HG03280 (cell line): ENCODE data around the gene EAF2.
"Not testable (repeated sequence)": the region's sequence is repeated elsewhere in the genome, so short reads cannot be mapped to it uniquely, and the experiment has no call there.

Experiments used
- ATAC-seq: cut with Tn5 transposase; IDR thresholded peaks from one replicate; pipeline ENCODE4 v1.9.1; 2021; ENCODE audit warnings: mild to moderate bottlenecking, moderate library complexity; ENCODE audit not compliant: unreplicated experiment

Gene EAF2

DNA sequence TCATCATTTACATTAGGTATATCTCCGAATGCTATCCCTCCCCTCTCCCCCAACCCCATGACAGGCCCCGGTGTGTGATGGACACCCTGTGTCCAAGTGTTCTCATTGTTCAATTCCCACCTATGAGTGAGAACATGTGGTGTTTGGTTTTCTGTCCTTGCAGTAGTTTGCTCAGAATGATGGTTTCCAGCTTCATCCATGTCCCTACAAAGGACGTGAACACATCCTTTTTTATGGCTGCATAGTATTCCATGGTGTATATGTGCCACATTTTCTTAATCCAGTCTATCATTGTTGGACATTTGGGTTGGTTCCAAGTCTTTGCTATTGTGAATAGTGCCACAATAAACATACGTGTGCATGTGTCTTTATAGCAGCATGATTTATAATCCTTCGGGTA lies 22.8 kb downstream of the EAF2 start:
- not testable (repeated sequence) for ATAC-seq

- ATAC-seq: not testable (repeated sequence)
Observed at GRCh38 chr3:121863247-121863646, 28.2 kb downstream of the EAF2 start.

- ATAC-seq: no peak
Observed at GRCh38 chr3:121863801-121864200, 28.8 kb downstream of the EAF2 start.

DNA sequence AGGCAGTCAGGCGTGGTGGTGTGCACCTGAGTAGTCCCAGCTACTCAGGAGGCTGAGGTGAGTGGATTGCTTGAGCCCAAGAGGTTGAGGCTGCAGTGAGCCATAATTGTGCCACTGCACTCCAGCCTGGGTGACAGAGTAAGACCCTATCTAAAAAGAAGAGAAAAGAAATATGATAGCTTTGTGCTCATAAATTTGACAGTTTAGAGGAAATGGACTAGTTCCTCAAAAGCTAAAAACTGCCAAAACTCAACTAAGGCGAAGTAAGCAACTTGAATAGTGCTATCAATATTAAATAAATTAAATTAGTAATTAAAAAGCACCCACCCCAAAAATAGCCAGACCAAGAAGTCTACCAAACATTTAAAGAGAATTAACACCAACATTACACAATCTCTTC lies 34.7 kb downstream of the EAF2 start:
- no peak for ATAC-seq

DNA sequence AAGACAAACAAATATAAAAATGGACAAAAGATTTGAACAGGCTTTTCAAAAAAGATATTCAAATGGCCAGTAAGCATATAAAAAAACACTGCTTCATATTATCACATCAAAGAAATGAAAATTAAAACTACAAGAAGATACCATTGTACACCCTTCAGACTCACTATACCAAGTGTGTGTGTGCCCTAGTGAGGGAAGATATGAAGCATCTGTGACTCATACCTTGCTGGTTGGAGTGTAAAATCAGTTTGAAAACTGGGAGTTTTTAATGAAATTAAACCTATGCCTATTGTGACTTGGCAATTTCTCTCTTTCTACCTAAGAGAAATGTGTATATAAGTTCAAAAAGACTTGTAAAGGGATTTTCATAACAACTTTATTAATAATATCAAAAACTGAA lies 35.7 kb downstream of the EAF2 start:
- no peak for ATAC-seq

- no peak for ATAC-seq
Observed at GRCh38 chr3:121871430-121871829, 36.4 kb downstream of the EAF2 start.

DNA sequence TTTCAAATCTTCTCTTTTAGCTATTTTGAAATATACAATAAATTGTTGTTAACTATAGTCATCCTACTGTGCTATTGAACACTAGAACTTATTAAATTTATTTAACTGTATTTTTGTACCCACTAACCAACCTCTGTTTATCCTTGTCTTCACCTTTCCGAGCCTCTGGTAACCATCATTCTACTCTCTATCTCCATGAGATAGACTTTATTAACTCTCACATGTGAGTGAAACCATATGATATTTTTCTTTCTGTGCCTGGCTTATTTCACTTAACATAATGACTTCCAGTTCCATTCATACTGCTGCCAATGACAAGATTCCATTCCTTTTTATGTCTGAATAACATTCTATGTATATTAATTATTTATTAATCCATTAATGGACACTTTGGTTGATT lies 43.4 kb downstream of the EAF2 start:
- no peak for ATAC-seq

DNA sequence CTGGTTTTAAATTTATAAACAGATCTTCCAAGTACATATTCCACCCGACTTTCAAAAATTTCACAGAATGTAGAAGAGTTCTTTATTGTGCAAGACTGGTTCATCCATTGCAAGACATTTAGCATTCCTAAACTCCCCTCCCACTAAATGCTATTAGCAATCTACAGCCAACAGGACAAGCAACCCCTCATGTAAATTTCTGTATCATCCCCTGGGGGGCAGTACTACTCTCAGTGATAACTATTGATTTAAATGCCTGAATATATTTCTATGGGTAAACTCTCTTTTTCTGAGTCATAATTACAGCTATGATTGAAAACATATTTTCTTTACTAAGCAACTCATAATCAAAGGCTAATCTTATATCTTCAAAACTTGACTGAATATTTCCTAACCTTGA lies 48.5 kb downstream of the EAF2 start:
- no peak for ATAC-seq

DNA sequence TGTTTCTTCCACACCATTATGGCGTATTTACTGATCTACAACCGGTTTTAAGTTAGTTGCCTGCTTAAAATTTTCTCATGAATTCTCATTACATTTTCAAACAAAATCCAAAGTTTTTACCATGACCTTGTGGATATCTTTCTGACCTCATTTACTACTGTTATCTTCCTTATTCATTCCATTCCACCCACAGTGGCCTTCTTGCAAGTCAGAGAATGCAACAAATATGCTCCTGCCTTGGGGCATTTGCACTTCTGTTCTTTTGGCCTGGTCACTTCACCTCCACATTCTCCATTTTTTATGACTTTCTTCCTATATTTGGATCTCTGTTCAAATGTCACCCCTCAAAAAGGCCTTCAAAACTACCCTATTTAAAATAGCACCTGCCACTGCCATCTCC lies 50.4 kb downstream of the EAF2 start:
- no peak for ATAC-seq

DNA sequence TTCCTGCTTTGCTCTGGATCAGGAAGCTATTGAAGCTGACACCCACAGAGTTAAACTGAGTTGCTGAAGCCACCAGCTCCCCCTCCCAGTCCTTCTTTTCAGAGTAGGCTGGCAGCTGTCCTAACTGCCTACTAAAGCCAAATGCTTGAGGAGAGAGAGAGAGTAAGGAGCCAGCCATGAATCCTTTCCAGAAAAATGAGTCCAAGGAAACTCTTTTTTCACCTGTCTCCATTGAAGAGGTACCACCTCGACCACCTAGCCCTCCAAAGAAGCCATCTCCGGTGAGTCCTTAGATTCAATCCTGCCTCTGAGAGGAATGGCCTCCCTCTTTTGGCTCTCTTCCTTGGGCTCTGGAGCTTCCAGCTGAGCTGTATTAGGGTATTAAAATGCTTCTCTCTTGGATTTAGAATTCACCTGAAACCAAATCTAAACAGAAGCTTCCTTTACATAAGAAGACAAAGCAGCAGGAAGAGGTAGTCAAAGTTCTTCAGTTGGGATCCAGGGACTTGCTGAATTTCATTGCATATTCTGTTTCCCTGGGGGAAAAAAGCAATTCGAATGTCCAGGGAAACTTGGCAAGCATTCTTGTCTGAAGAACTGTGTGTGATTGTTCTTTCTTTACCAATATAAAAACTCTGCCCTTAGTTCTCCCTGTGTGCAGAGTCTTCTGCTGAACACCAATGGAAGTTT lies 59.4 kb downstream of the EAF2 start, which contains the start of gene SLC15A2:
Gene SLC15A2, plus strand, starts transcription at position 101 of the 690 bp plus-strand sequence. Its CDS starts 76 bp downstream, at position 177.
- ATAC-seq: no peak

- ATAC-seq: no peak
Observed at GRCh38 chr3:121895121-121895520, 60.1 kb downstream of the EAF2 start.

GRCh38 chr3:121895736-121896135 lies 60.7 kb downstream of the EAF2 start:
- no peak for ATAC-seq

DNA sequence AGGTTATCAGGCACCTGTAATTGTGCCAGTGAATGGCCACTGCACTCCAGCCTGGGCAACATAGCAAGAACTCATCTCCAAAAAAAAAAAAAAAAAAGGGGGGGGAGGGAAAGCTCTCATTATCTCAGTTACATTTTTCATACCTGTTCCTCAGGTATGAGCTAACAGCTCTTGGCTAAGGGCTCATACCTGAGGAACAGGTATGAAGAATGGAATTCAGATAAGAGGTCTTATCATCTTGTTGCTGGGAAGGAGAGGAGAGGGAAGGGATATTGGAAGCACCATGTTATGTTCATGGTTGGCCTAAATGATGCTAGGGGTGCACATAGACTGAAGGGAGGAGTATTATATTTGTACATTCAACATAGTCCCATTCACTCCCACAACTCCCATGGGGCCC lies 61.8 kb downstream of the EAF2 start:
- ATAC-seq: no peak

DNA sequence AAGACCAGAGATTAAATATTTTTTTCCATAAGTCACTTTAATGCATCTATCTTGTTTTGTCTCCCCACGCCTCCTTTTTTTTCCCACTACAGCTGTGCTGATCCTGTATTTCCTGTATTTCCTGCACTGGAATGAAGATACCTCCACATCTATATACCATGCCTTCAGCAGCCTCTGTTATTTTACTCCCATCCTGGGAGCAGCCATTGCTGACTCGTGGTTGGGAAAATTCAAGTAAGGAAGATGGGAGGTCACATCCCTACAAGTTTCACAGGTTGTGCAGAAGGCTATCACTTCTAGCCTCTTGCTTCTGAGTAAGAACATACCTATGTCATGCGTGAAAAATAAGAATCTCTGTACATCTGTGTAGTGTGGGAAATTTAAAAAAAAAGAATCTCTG lies 62.3 kb downstream of the EAF2 start:
- no peak for ATAC-seq

- ATAC-seq: no peak
Observed at GRCh38 chr3:121913305-121913990, 78.4 kb downstream of the EAF2 start.

GRCh38 chr3:121914081-121914998 lies 79.3 kb downstream of the EAF2 start:
- no peak for ATAC-seq

DNA sequence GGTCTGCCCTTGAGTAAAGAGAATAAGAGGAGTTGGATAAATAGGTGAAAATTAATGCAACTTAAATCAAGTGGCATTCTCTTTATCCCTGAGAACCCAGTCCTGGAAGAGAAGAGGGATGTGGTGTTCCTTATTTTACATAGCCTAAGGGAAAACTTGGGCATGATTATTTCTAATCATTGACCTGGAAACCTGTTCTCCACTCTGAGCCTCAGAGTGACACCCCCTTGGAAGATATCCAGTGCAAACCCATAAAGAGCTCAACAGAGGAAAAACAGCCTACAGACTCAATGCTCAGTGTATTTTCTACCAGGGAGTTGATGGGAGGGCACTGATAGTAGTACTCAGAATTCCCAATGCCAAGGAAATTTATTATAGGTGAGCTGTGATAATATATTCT lies 81.2 kb downstream of the EAF2 start:
- no peak for ATAC-seq

DNA sequence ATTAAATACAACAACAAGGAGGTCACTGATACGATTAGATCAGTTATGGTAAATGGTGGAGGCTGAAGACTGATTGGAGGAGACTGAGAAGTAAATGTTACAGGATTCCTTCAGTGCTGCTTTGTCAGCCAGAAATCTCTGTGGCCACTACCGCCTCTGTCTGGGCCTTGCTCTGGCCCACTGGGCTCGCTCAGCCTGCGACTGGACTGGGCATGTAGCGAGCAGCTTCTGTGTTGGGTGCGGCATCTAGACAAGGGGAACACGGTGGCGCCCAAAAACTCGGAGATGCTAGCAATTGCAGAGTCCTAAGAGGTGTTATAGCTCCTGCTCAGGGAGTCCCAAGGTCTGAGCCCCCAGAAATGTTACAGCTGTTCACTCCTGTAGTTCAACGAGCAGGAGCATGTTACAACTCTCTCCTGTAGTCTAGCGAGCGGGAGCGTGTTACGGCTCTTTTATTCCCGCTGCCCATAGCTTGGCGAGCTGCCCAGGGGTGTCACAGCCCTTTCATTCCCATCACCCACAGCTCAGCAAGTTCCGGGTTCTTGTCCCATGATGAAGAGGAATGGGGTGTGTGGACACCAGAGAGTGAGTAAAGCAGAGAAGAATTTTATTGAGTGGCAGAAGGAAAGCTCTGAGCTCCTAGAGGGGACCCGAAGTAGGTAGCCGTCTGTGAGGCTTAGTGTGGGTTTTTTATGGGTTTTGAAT lies 83.9 kb downstream of the EAF2 start:
- ATAC-seq: no peak

DNA sequence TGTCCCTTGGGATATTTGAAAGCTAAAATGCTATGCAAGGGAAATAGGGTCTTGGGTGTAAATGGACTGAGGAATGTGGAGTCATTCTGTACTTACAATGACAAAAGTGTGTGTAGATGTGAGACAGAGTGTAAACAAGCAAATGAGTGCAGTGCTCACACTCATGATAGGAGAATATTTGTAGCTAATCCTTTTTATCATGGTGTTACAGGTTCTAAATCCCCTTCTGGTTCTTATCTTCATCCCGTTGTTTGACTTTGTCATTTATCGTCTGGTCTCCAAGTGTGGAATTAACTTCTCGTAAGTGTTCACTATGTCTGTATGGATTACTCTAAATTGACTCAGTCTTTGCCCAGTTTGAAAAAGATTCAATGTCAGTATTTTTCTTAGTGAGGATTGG lies 89.7 kb downstream of the EAF2 start:
- ATAC-seq: no peak

GRCh38 chr3:121926380-121926779 lies 91.4 kb downstream of the EAF2 start:
- ATAC-seq: no peak
